ENCODE results near the gene RTP2. TPM values are rescaled to one million over a fixed set of nuclear protein-coding genes. Genes with fewer than 3 reads are reported as not detected.

RTP2 gene
- total RNA-seq, 1 donor from 2014 or later, result not detected

- no peak overlapping the region for H3K4me3 Mint-ChIP-seq
- H3K9me3 Mint-ChIP-seq, result no peaks in the 10 kb centered on the region
- H3K27me3 Mint-ChIP-seq (ENCODE audit: low read depth), result peaks cover 52% of the 10 kb centered on the region
- H3K36me3 Mint-ChIP-seq (ENCODE audit: low read depth), result no peaks in the 10 kb centered on the region
- TF ChIP-seq, protein P1, sequence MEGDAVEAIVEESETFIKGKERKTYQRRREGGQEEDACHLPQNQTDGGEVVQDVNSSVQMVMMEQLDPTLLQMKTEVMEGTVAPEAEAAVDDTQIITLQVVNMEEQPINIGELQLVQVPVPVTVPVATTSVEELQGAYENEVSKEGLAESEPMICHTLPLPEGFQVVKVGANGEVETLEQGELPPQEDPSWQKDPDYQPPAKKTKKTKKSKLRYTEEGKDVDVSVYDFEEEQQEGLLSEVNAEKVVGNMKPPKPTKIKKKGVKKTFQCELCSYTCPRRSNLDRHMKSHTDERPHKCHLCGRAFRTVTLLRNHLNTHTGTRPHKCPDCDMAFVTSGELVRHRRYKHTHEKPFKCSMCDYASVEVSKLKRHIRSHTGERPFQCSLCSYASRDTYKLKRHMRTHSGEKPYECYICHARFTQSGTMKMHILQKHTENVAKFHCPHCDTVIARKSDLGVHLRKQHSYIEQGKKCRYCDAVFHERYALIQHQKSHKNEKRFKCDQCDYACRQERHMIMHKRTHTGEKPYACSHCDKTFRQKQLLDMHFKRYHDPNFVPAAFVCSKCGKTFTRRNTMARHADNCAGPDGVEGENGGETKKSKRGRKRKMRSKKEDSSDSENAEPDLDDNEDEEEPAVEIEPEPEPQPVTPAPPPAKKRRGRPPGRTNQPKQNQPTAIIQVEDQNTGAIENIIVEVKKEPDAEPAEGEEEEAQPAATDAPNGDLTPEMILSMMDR (conservative IDR thresholded peaks at IDR 0.05), result peak; percentile 82
- H3K4me1 Mint-ChIP-seq, result peaks cover 5% of the 10 kb centered on the region
- DNase-seq (ENCODE audit: low read depth, low spot score), result peak; percentile 47
- no peak overlapping the region for H3K27ac Mint-ChIP-seq (ENCODE audit: unreplicated experiment)
These were observed 23.6 kb downstream of the RTP2 start for GRCh38 chr3:187678726-187679268.

DNA sequence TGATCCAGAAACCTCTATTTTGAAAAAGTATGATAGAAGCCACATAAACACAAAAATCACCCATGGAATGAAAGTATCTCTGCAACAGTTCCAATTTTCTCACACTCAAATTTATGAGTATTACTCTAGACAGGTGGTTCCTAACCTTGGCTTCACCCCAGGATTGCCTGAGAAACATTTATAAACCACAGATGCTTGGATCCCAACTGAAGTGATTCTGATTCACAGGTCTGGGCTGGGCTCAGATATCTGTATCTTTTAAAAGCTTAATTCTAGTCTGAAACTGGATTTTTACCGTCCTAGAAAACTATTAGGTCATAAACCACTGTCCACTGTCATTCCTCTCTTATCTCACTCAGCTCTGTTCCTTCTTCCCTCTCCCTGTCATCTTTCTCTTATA, 24.8 kb downstream of the RTP2 start:
- TF ChIP-seq, protein P1 (conservative IDR thresholded peaks at IDR 0.05), result no peak

GRCh38 chr3:187673012-187673411, 29.3 kb downstream of the RTP2 start:
- TF ChIP-seq, protein P1 (conservative IDR thresholded peaks at IDR 0.05), result no peak
- H3K9me3 Mint-ChIP-seq, result no peaks in the 10 kb centered on the region
- no peak overlapping the region for H3K27ac Mint-ChIP-seq (ENCODE audit: unreplicated experiment)
- peaks cover 13% of the 10 kb centered on the region for H3K4me1 Mint-ChIP-seq
- peaks cover 88% of the 10 kb centered on the region for H3K27me3 Mint-ChIP-seq (ENCODE audit: low read depth)
- no peak for DNase-seq (ENCODE audit: low read depth, low spot score)
- H3K36me3 Mint-ChIP-seq (ENCODE audit: low read depth), result no peaks in the 10 kb centered on the region
- no peak overlapping the region for H3K4me3 Mint-ChIP-seq

More for the DNA sequence above, 24.8 kb downstream of the RTP2 start:
- Mint-ChIP-seq H3K9me3 (no peaks in the 10 kb centered on the region), H3K4me1 (peaks cover 5% of the 10 kb centered on the region), H3K27ac (ENCODE audit: unreplicated experiment) (peak overlapping the region; percentile 23), H3K27me3 (ENCODE audit: low read depth) (peaks cover 55% of the 10 kb centered on the region), H3K4me3 (no peak overlapping the region), H3K36me3 (ENCODE audit: low read depth) (no peaks in the 10 kb centered on the region)
- no peak for DNase-seq (ENCODE audit: low read depth, low spot score)

DNA sequence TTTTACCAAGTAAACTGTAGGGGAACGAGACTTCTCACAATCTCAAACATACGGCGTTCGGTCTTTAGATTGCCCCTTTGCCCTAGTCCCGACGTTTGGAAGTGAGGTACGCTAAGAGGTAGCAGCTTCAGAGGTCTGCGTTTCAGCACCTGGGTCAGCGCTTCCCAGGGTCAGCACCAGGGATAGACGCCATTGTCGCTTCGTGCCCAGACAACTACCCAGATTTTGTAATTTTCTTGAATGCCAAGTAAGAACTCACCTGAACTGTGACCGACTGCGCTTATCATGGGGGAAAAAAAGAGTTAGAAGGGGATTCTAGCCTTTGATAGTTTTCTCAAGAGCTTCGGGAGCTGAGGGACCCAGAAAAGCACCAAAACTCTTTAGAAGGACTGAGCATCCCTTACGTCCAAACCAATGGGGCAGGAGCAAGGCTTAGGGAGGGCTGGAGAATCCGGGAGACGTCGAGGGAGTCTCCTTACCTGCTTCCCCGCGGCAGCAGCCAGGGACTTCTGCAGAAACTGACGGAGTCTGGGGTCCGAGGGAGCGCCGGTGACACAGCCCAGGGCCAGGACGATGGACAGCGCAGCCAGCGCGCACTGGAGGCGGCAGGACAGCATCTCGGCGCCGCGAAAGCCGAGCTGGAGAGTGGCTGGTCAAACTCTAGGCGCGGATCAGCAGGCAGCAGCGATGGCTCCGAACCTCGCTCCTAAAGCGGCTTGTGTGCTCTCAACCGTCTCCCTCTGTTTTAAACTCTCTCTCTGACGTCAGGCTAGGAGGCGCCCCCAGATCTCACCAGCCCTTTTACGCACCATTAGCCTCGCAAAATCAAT, 32.5 kb downstream of the RTP2 start, which contains the start of gene SST:
Gene SST, minus strand, starts transcription at position 720 of the 830 bp plus-strand sequence. Its CDS starts 103 bp downstream, at position 617.
- H3K27me3 Mint-ChIP-seq (ENCODE audit: low read depth), result peaks cover 94% of the 10 kb centered on the region
- no peaks in the 10 kb centered on the region for H3K36me3 Mint-ChIP-seq (ENCODE audit: low read depth)
- peak; percentile 61 for DNase-seq (ENCODE audit: low read depth, low spot score)
- H3K27ac Mint-ChIP-seq (ENCODE audit: unreplicated experiment), result no peak within 1 kb of the TSS
- peaks cover 13% of the 10 kb centered on the region for H3K4me1 Mint-ChIP-seq
- TF ChIP-seq, protein P1 (conservative IDR thresholded peaks at IDR 0.05), result no peak
- H3K9me3 Mint-ChIP-seq, result no peaks in the 10 kb centered on the region
- no peak within 1 kb of the TSS for H3K4me3 Mint-ChIP-seq

- Mint-ChIP-seq H3K9me3 (no peaks in the 10 kb centered on the region), H3K27ac (ENCODE audit: unreplicated experiment) (no peak overlapping the region), H3K36me3 (ENCODE audit: low read depth) (no peaks in the 10 kb centered on the region), H3K4me1 (peaks cover 13% of the 10 kb centered on the region), H3K27me3 (ENCODE audit: low read depth) (peaks cover 89% of the 10 kb centered on the region), H3K4me3 (no peak overlapping the region)
- TF ChIP-seq, protein P1 (conservative IDR thresholded peaks at IDR 0.05), result no peak
- no peak for DNase-seq (ENCODE audit: low read depth, low spot score)
These were observed 34.8 kb downstream of the RTP2 start for GRCh38 chr3:187667526-187667925.
